Right forelimb (tissue), 1 donor: ENCODE results near the gene TMEM229B.
"Not testable (repeated sequence)": the region's sequence is repeated elsewhere in the genome, so short reads cannot be mapped to it uniquely, and the experiment has no call there.

Experiments used
- DNase-seq: peaks from one replicate; pipeline ENCODE4 v3.0.0-alpha.2; 2018

TMEM229B gene

GRCh38 chr14:67483579-67484285 lies 4.8 kb downstream of the TMEM229B start:
- no peak for DNase-seq

- DNase-seq = no peak
These were observed 6.0 kb downstream of the TMEM229B start for GRCh38 chr14:67482231-67483164.

GRCh38 chr14:67480011-67480410 lies 8.5 kb downstream of the TMEM229B start:
- DNase-seq = no peak

- DNase-seq = no peak
These were observed 9.8 kb downstream of the TMEM229B start for GRCh38 chr14:67478800-67479084.

GRCh38 chr14:67477926-67478799 lies 10.4 kb downstream of the TMEM229B start:
- DNase-seq = no peak

GRCh38 chr14:67474366-67474765 lies 14.2 kb downstream of the TMEM229B start:
- no peak for DNase-seq

- DNase-seq = no peak
These were observed 15.0 kb downstream of the TMEM229B start for GRCh38 chr14:67473290-67474082.

- no peak for DNase-seq
These were observed 15.8 kb downstream of the TMEM229B start for GRCh38 chr14:67472726-67473125.

GRCh38 chr14:67469954-67470353 lies 18.6 kb downstream of the TMEM229B start:
- DNase-seq = no peak

- DNase-seq = no peak
These were observed 20.2 kb downstream of the TMEM229B start for GRCh38 chr14:67468378-67468730.

GRCh38 chr14:67467134-67467533 lies 21.4 kb downstream of the TMEM229B start:
- no peak for DNase-seq

- DNase-seq = no peak
These were observed 23.6 kb downstream of the TMEM229B start for GRCh38 chr14:67464879-67465278.

- DNase-seq = no peak
These were observed 24.1 kb downstream of the TMEM229B start for GRCh38 chr14:67464377-67464776.

GRCh38 chr14:67463900-67464299 lies 24.6 kb downstream of the TMEM229B start:
- DNase-seq = no peak

GRCh38 chr14:67461996-67462395 lies 26.5 kb downstream of the TMEM229B start:
- DNase-seq = no peak

- DNase-seq = no peak
These were observed 27.1 kb downstream of the TMEM229B start for GRCh38 chr14:67461341-67461985.

- no peak for DNase-seq
These were observed 29.2 kb downstream of the TMEM229B start for GRCh38 chr14:67459336-67459735.

GRCh38 chr14:67457782-67458181 lies 30.7 kb downstream of the TMEM229B start:
- peak; percentile 50 for DNase-seq

GRCh38 chr14:67456732-67457131 lies 31.8 kb downstream of the TMEM229B start:
- no peak for DNase-seq

- no peak for DNase-seq
These were observed 34.8 kb downstream of the TMEM229B start for GRCh38 chr14:67453575-67454300.

GRCh38 chr14:67451667-67452066 lies 36.9 kb downstream of the TMEM229B start:
- not testable (repeated sequence) for DNase-seq
